HG03558 (cell line): ENCODE data around the gene CFAP70.
"Not testable (repeated sequence)": the region's sequence is repeated elsewhere in the genome, so short reads cannot be mapped to it uniquely, and the experiment has no call there.

Experiments
- ATAC-seq: cut with Tn5 transposase; IDR thresholded peaks from one replicate; pipeline ENCODE4 v1.9.1; 2021; ENCODE audit warnings: moderate number of reproducible peaks; ENCODE audit not compliant: unreplicated experiment; ENCODE audit errors: extremely low read depth

CFAP70 gene

GRCh38 chr10:73344269-73344668 is 14.4 kb downstream of the CFAP70 start:
- no peak for ATAC-seq

- ATAC-seq: no peak
These were observed 18.5 kb downstream of the CFAP70 start for GRCh38 chr10:73340121-73340520.

- no peak for ATAC-seq
These were observed 19.2 kb downstream of the CFAP70 start for GRCh38 chr10:73339436-73339835.

GRCh38 chr10:73338801-73339368 is 19.8 kb downstream of the CFAP70 start:
- no peak for ATAC-seq

GRCh38 chr10:73333202-73333601 is 25.5 kb downstream of the CFAP70 start:
- no peak for ATAC-seq

GRCh38 chr10:73332379-73332778 is 26.3 kb downstream of the CFAP70 start:
- no peak for ATAC-seq

GRCh38 chr10:73328523-73328922 is 30.1 kb downstream of the CFAP70 start:
- ATAC-seq: not testable (repeated sequence)

GRCh38 chr10:73325290-73325689 is 33.4 kb downstream of the CFAP70 start:
- ATAC-seq: not testable (repeated sequence)

GRCh38 chr10:73323582-73323981 is 35.1 kb downstream of the CFAP70 start:
- ATAC-seq: not testable (repeated sequence)

GRCh38 chr10:73310475-73310874 is 48.2 kb downstream of the CFAP70 start:
- no peak for ATAC-seq

- no peak for ATAC-seq
These were observed 51.4 kb downstream of the CFAP70 start for GRCh38 chr10:73307203-73307800.

GRCh38 chr10:73306171-73306708 is 52.4 kb downstream of the CFAP70 start:
- ATAC-seq: no peak

GRCh38 chr10:73296946-73297345 is 61.7 kb downstream of the CFAP70 start:
- ATAC-seq: no peak

- no peak for ATAC-seq
These were observed 65.2 kb downstream of the CFAP70 start for GRCh38 chr10:73293461-73293860.

- no peak for ATAC-seq
These were observed 68.7 kb downstream of the CFAP70 start for GRCh38 chr10:73289958-73290357.

- no peak for ATAC-seq
These were observed 71.2 kb downstream of the CFAP70 start for GRCh38 chr10:73287441-73287840.

- ATAC-seq: no peak
These were observed 77.6 kb downstream of the CFAP70 start for GRCh38 chr10:73281097-73281496.

GRCh38 chr10:73264423-73264822 is 94.2 kb downstream of the CFAP70 start:
- ATAC-seq: no peak

- no peak for ATAC-seq
These were observed 94.8 kb downstream of the CFAP70 start for GRCh38 chr10:73263693-73264347.

GRCh38 chr10:73262880-73263555 is 95.6 kb downstream of the CFAP70 start:
- ATAC-seq: no peak
